ENCODE measurements around the gene THSD4. TPM values are rescaled to one million over a fixed set of nuclear protein-coding genes. Genes with fewer than 3 reads are reported as not detected.

The THSD4 gene
- total and polyA plus RNA-seq, 9 of the 15 experiments (the other 6 are each of a cell fraction or from before 2014, with no cell fraction given), result 0.04 TPM; not detected in 5

DNA sequence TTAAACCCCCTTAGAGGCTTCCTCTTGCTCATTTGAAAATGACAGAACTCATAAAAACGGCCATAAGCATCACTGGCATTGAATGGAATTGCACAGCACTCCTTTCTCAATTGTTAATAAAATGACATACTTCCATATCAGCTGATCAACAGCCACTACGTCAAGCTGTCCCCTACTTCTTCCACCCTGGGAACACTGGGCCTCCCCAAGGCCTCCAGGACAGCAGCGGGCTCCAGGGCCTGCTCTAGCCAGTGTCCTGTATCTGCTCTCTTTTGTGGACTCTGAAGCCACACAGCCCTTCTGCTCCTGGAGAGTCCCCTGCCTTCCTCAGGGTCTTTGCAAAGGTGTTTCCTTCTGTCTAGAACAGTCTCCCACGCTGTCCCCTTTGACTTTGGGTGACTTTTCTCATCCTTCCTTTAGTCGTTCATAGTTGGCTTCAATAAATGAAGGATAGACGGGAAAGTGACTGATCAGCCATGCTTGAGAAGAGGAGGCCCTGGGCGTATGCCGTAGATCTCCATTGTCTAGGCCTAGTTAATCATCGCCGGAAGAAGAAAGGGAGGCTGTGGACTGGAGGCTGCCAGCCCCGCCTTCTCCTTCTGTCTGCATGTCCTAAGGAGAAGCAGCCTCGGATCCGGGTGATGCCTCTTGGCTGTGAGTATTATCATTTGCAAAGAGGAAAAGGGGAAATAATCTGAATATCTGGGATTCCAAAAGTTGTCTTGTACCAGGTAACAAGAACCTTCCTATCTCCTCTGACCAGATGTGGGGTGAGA, 4.7 kb upstream of the THSD4 start:
- Histone ChIP-seq H3K79me2 (ENCODE audit: control insufficient read depth, insufficient read depth, low read length) (no peaks in the 10 kb centered on the region), H3K27me3 (ENCODE audit: control insufficient read depth in 2 of 2, insufficient read depth in 2 of 2, low read length in 2 of 2) (no peaks in the 10 kb centered on the region; a peak in 1 of 5 replicates), H3K27ac (ENCODE audit: extremely low read depth, low read depth, low read length) (no peak overlapping the region), H4K20me1 (replicated peaks; ENCODE audit: control insufficient read depth, insufficient read depth, low read length) (0 out of 2 replicates have a peak, but pooled peaks cover 3% of the 10 kb centered on the region), H3K9me3 (replicated peaks; ENCODE audit: control insufficient read depth, insufficient read depth, low read depth, low read length) (no peaks in the 10 kb centered on the region), H3K9me1 (ENCODE audit: control insufficient read depth, insufficient read depth, low read length) (no peaks in the 10 kb centered on the region), H3K4me2 (ENCODE audit: insufficient read depth, low read length) (no peak overlapping the region), H3K36me3 (ENCODE audit: control insufficient read depth, insufficient read depth, low read length) (no peaks in the 10 kb centered on the region), H3K9ac (ENCODE audit: insufficient read depth in 1 of 2, low read depth in 2 of 2, low read length in 2 of 2) (no peak overlapping the region), H2AFZ (ENCODE audit: low read depth, low read length) (no peak overlapping the region), H3K4me3 (no peak overlapping the region), H3K4me1 (replicated peaks in 1 of 2; ENCODE audit: control insufficient read depth in 2 of 2, insufficient read depth in 2 of 2, low read length in 2 of 2) (peaks cover 0 to 9% of the 10 kb centered on the region in 2 experiments; a peak in 2 of 5 replicates)
- TF ChIP-seq PREB (CRISPR knock-in tag; IDR thresholded peaks at IDR 0.05) (no peak), ZNF140 (CRISPR knock-in tag; IDR thresholded peaks at IDR 0.05) (no peak), SMAD3 (CRISPR knock-in tag; conservative IDR thresholded peaks at IDR 0.05) (no peak), SREBF1 (IDR thresholded peaks at IDR 0.05; ENCODE audit: borderline replicate concordance, low read depth, low read length) (no peak), AFF4 (CRISPR knock-in tag; IDR thresholded peaks at IDR 0.05) (no peak), MAFF (IDR thresholded peaks at IDR 0.05; ENCODE audit: low read length) (no peak), ZNF197 (CRISPR knock-in tag; IDR thresholded peaks at IDR 0.05; ENCODE audit: low read depth) (no peak), ZNF124 (CRISPR knock-in tag; IDR thresholded peaks at IDR 0.05) (no peak)
- TF ChIP-seq, protein P1, sequence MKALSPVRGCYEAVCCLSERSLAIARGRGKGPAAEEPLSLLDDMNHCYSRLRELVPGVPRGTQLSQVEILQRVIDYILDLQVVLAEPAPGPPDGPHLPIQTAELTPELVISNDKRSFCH (CRISPR knock-in tag; IDR thresholded peaks at IDR 0.05), result no peak
- TF ChIP-seq, protein P1 (tag; IDR thresholded peaks at IDR 0.05), result no peak
- DNase-seq (ENCODE audit: extremely low read depth in 1 of 4, low spot score in 3 of 4) (no peak), ATAC-seq (no peak), FAIRE-seq (no peak)
- WGBS (ENCODE audit: insufficient coverage, low coverage, missing lambda C conversion rate), result under 1% methylated on average over 13 of the region's 13 CpGs
- in situ Hi-C loops (cut with MboI), result loop anchor here (10.0 kb wide), 1 partner anchor 334 kb away; no protein-coding TSS in a partner anchor
- CTCF ChIA-PET (ENCODE audit: low intra/inter-chr PET ratio), result no interaction called here
- intact Hi-C loops (cut with micrococcal nuclease), result no loop called here
- no TSS peak for BruUV-seq (replicated peaks)
- POLR2A ChIA-PET, result no interaction called here
